Prostate gland (tissue), 2 donors: ENCODE results near the gene KHDC1L. TPM values are rescaled to one million over a fixed set of nuclear protein-coding genes. Genes with fewer than 3 reads are reported as not detected.
"Not testable (repeated sequence)": the region's sequence is repeated elsewhere in the genome, so short reads cannot be mapped to it uniquely, and the experiment has no call there.

Source experiments
- DNase-seq: peaks from one replicate; pipeline ENCODE4 v3.0.0-alpha.2; 2019; ENCODE audit warnings: low spot score
- H3K27ac ChIP-seq, 2 donors: fragments of 200-600 bp; sonication (generic); 2 replicates each; pipeline ENCODE4 v1.5.1; 2017 to 2019
- H3K27me3 ChIP-seq: fragments of 200-600 bp; sonication (generic); replicated peaks from 2 replicates; pipeline ENCODE4 v1.5.1; 2019; ENCODE audit not compliant: insufficient read depth
- H3K36me3 ChIP-seq, 2 donors: fragments of 200-600 bp; sonication (generic); 1 replicate in 1 of 2; 2 replicates in 1 of 2; pipeline versions ENCODE4 v1.5.1 to v1.8.1; 2017 to 2019
- H3K4me1 ChIP-seq: fragments of 200-600 bp; sonication (generic); replicated peaks from 2 replicates; pipeline ENCODE4 v1.5.1; 2019
- H3K4me3 ChIP-seq, 2 donors: fragments of 200-600 bp; sonication (generic); 2 replicates each; pipeline ENCODE4 v1.5.1; 2017 to 2019
- H3K9me3 ChIP-seq: fragments of 200-600 bp; sonication (generic); 2 replicates; pipeline ENCODE4 v1.5.1; 2017
- CTCF ChIP-seq, 4 experiments: fragments of 200-600 bp in 2 of 4; fragments of 450-650 bp in 2 of 4; sonication (generic) in 2 of 4; IDR thresholded peaks; 1 replicate in 3 of 4; 2 replicates in 1 of 4; pipeline ENCODE4 v1.5.1; 2016 to 2019; ENCODE audit warnings: antibody characterized with exemption in 4 of 4, mild to moderate bottlenecking in 2 of 4, moderate library complexity in 2 of 4
- POLR2A ChIP-seq: fragments of 450-650 bp; IDR thresholded peaks from one replicate; pipeline ENCODE4 v1.6.1; 2016; ENCODE audit warnings: antibody characterized with exemption, mild to moderate bottlenecking
- POLR2AphosphoS5 ChIP-seq: sonication (generic); formaldehyde crosslinking; IDR thresholded peaks from one replicate; pipeline ENCODE4 v1.6.1; 2017; ENCODE audit warnings: antibody characterized with exemption
- WGBS: methylation state at CpG from one replicate; pipeline ENCODE4 v1.1.5; 2018; 5-methylcytosine and 5-hydroxymethylcytosine counted together
- intact Hi-C: fragments of 100-400 bp; cut with DNase I; formaldehyde crosslinking; loops from one replicate; pipeline ENCODE4 v1.14.2; 2022
- total RNA-seq, 2 donors: library from RNA; depleted of rRNA; stranded (reverse); fragments of >200 nt; gene quantifications; one replicate each; pipeline ENCODE4 v1.1.0, GENCODE V29; 2016

Gene KHDC1L
- 1 to 10 TPM in 1 of 2 donors, not detected in 1; 4.7 TPM for total RNA-seq

- H3K9me3 ChIP-seq, result no peaks in the 10 kb centered on the region
- no peak within 1 kb of the TSS for H3K4me3 ChIP-seq
- no peak within 1 kb of the TSS for H3K27ac ChIP-seq
- H3K4me1 ChIP-seq, result no peaks in the 10 kb centered on the region
- H3K36me3 ChIP-seq, result no peaks in the 10 kb centered on the region
- no peak for TF ChIP-seq POLR2AphosphoS5
- 90% methylated on average over 4 of the region's 4 CpGs for WGBS
- DNase-seq, result no peak
- intact Hi-C loops, result no loop called here
- H3K27me3 ChIP-seq, result no peaks in the 10 kb centered on the region
These were observed at the start of gene KHDC1L for GRCh38 chr6:73225396-73225795. Gene KHDC1L, minus strand, starts transcription at chr6:73225496. Its CDS starts 88 bp downstream, at chr6:73225408.

- H3K36me3 ChIP-seq, H3K27me3 ChIP-seq, H3K27ac ChIP-seq, H3K4me1 ChIP-seq, DNase-seq, intact Hi-C loops, H3K4me3 ChIP-seq, H3K9me3 ChIP-seq: not testable (repeated sequence)
- 97% methylated on average over 11 of the region's 13 CpGs for WGBS
These were observed 44.0 kb upstream of the KHDC1L start for GRCh38 chr6:73269296-73269695.

- H3K27me3 ChIP-seq, H3K9me3 ChIP-seq, DNase-seq, H3K4me1 ChIP-seq, H3K27ac ChIP-seq, H3K36me3 ChIP-seq, H3K4me3 ChIP-seq, intact Hi-C loops: not testable (repeated sequence)
- WGBS, result 95% methylated on average over 18 of the region's 27 CpGs
These were observed 43.6 kb upstream of the KHDC1L start for GRCh38 chr6:73268896-73269295.

- intact Hi-C loops, result no loop called here
- Histone ChIP-seq H3K27me3 (no peaks in the 10 kb centered on the region), H3K27ac (no peak overlapping the region), H3K36me3 (no peaks in the 10 kb centered on the region), H3K4me3 (no peak overlapping the region), H3K4me1 (no peaks in the 10 kb centered on the region), H3K9me3 (no peaks in the 10 kb centered on the region)
- TF ChIP-seq CTCF (IDR thresholded peaks at IDR 0.05) (no peak), POLR2A (no peak), POLR2AphosphoS5 (peak; percentile 58)
- WGBS, result 73% methylated on average over 3 of the region's 3 CpGs
- DNase-seq, result peak; percentile 51
These were observed 39.1 kb upstream of the KHDC1L start for GRCh38 chr6:73264446-73264845.

GRCh38 chr6:73263570-73263909 is 38.2 kb upstream of the KHDC1L start:
- 14% methylated on average over 7 of the region's 7 CpGs for WGBS
- intact Hi-C loops, result no loop called here
- Histone ChIP-seq H3K4me3 (peak overlapping the region; percentile 54 to 70), H3K4me1 (no peaks in the 10 kb centered on the region), H3K36me3 (no peaks in the 10 kb centered on the region), H3K27ac (peak overlapping the region; percentile 35 to 41), H3K9me3 (no peaks in the 10 kb centered on the region), H3K27me3 (no peaks in the 10 kb centered on the region)
- DNase-seq, result no peak
- no peak for TF ChIP-seq POLR2A
- no peak for TF ChIP-seq POLR2AphosphoS5
- no peak for TF ChIP-seq CTCF (IDR thresholded peaks at IDR 0.05)

GRCh38 chr6:73262671-73263569 is 37.6 kb upstream of the KHDC1L start, which contains the start of gene KHDC1:
Gene KHDC1, minus strand, starts transcription at chr6:73263196. Its CDS starts 20,679 bp downstream, at chr6:73242517.
- 3% methylated on average over 35 of the region's 63 CpGs for WGBS
- DNase-seq, result peak; percentile 8

More at GRCh38 chr6:73262671-73263569, 37.6 kb upstream of the KHDC1L start, which contains the start of gene KHDC1:
- TF ChIP-seq CTCF (IDR thresholded peaks at IDR 0.05) (no peak), POLR2AphosphoS5 (no peak), POLR2A (no peak)
- peak within 1 kb of the TSS; percentile 54 to 70 for H3K4me3 ChIP-seq
- H3K27ac ChIP-seq, result peak within 1 kb of the TSS; percentile 35 to 41
- no peaks in the 10 kb centered on the region for H3K9me3 ChIP-seq
- H3K4me1 ChIP-seq, result no peaks in the 10 kb centered on the region
- no peaks in the 10 kb centered on the region for H3K36me3 ChIP-seq
- intact Hi-C loops, result no loop called here
- H3K27me3 ChIP-seq, result no peaks in the 10 kb centered on the region
